Measurements from ENCODE around the gene LRRC47.
"Not testable (repeated sequence)": the region's sequence is repeated elsewhere in the genome, so short reads cannot be mapped to it uniquely, and the experiment has no call there.

Gene LRRC47

GRCh38 chr1:3753656-3754454 lies 42.4 kb downstream of the LRRC47 start:
- Histone ChIP-seq H3K4me3 (ENCODE audit: low read depth, low read length) (no peak overlapping the region), H3K9me3 (ENCODE audit: control insufficient read depth, insufficient read depth, low read depth, low read length) (no peaks in the 10 kb centered on the region), H3K27me3 (ENCODE audit: control insufficient read depth, insufficient read depth, low read length) (peaks cover 24% of the 10 kb centered on the region), H3K36me3 (ENCODE audit: control insufficient read depth, insufficient read depth, low read length) (no peaks in the 10 kb centered on the region), H3K27ac (ENCODE audit: low read depth, low read length) (no peak overlapping the region), H3K4me1 (ENCODE audit: control insufficient read depth, insufficient read depth, low read length) (no peaks in the 10 kb centered on the region), H3K9ac (ENCODE audit: low read length) (no peak overlapping the region)

GRCh38 chr1:3752400-3752945 lies 43.8 kb downstream of the LRRC47 start, which contains the start of gene CCDC27:
Gene CCDC27, plus strand, starts transcription at chr1:3752450. Its CDS starts 32 bp downstream, at chr1:3752482.
- Histone ChIP-seq H3K27ac (ENCODE audit: low read depth, low read length) (no peak within 1 kb of the TSS), H3K9ac (ENCODE audit: low read length) (no peak within 1 kb of the TSS)

GRCh38 chr1:3750741-3751140 lies 45.6 kb downstream of the LRRC47 start:
- H3K27ac ChIP-seq (ENCODE audit: low read depth, low read length): no peak overlapping the region
- no peaks in the 10 kb centered on the region for H3K9me3 ChIP-seq (ENCODE audit: control insufficient read depth, insufficient read depth, low read depth, low read length)
- no peaks in the 10 kb centered on the region for H3K36me3 ChIP-seq (ENCODE audit: control insufficient read depth, insufficient read depth, low read length)
- H3K27me3 ChIP-seq (ENCODE audit: control insufficient read depth, insufficient read depth, low read length): peaks cover 18% of the 10 kb centered on the region; the same call in 1 of the 2 replicates
- H3K4me3 ChIP-seq (ENCODE audit: low read depth, low read length): no peak overlapping the region
- H3K4me1 ChIP-seq (ENCODE audit: control insufficient read depth, insufficient read depth, low read length): peaks cover 7% of the 10 kb centered on the region
- no peak overlapping the region for H3K9ac ChIP-seq (ENCODE audit: low read length)

More at GRCh38 chr1:3752400-3752945, 43.8 kb downstream of the LRRC47 start, which contains the start of gene CCDC27:
- no peaks in the 10 kb centered on the region for H3K4me1 ChIP-seq (ENCODE audit: control insufficient read depth, insufficient read depth, low read length)
- no peak within 1 kb of the TSS for H3K4me3 ChIP-seq (ENCODE audit: low read depth, low read length)
- no peaks in the 10 kb centered on the region for H3K9me3 ChIP-seq (ENCODE audit: control insufficient read depth, insufficient read depth, low read depth, low read length)
- peaks cover 24% of the 10 kb centered on the region for H3K27me3 ChIP-seq (ENCODE audit: control insufficient read depth, insufficient read depth, low read length)
- H3K36me3 ChIP-seq (ENCODE audit: control insufficient read depth, insufficient read depth, low read length): no peaks in the 10 kb centered on the region

GRCh38 chr1:3749512-3749911 lies 46.8 kb downstream of the LRRC47 start:
- Histone ChIP-seq H3K4me3 (ENCODE audit: low read depth, low read length) (no peak overlapping the region), H3K4me1 (ENCODE audit: control insufficient read depth, insufficient read depth, low read length) (peaks cover 19% of the 10 kb centered on the region), H3K36me3 (ENCODE audit: control insufficient read depth, insufficient read depth, low read length) (peaks cover 5% of the 10 kb centered on the region; the same call in 1 of the 2 replicates), H3K9me3 (ENCODE audit: control insufficient read depth, insufficient read depth, low read depth, low read length) (no peaks in the 10 kb centered on the region), H3K27me3 (ENCODE audit: control insufficient read depth, insufficient read depth, low read length) (peaks cover 18% of the 10 kb centered on the region; the same call in 1 of the 2 replicates), H3K27ac (ENCODE audit: low read depth, low read length) (no peak overlapping the region), H3K9ac (ENCODE audit: low read length) (no peak overlapping the region)

GRCh38 chr1:3748316-3748900 lies 47.9 kb downstream of the LRRC47 start:
- H3K4me1 ChIP-seq (ENCODE audit: control insufficient read depth, insufficient read depth, low read length): peaks cover 19% of the 10 kb centered on the region
- not testable (repeated sequence) for H3K27ac ChIP-seq (ENCODE audit: low read depth, low read length)

GRCh38 chr1:3747903-3748302 lies 48.4 kb downstream of the LRRC47 start:
- no peak overlapping the region for H3K9ac ChIP-seq (ENCODE audit: low read length)
- H3K4me3 ChIP-seq (ENCODE audit: low read depth, low read length): no peak overlapping the region

More at GRCh38 chr1:3748316-3748900, 47.9 kb downstream of the LRRC47 start:
- H3K4me3 ChIP-seq (ENCODE audit: low read depth, low read length); H3K9ac ChIP-seq (ENCODE audit: low read length); H3K9me3 ChIP-seq (ENCODE audit: control insufficient read depth, insufficient read depth, low read depth, low read length); H3K36me3 ChIP-seq (ENCODE audit: control insufficient read depth, insufficient read depth, low read length): not testable (repeated sequence)
- H3K27me3 ChIP-seq (ENCODE audit: control insufficient read depth, insufficient read depth, low read length): peaks cover 18% of the 10 kb centered on the region; the same call in 1 of the 2 replicates

GRCh38 chr1:3747522-3747848 lies 48.8 kb downstream of the LRRC47 start:
- H3K27me3 ChIP-seq (ENCODE audit: control insufficient read depth, insufficient read depth, low read length): peaks cover 15% of the 10 kb centered on the region; the same call in 1 of the 2 replicates
- peaks cover 19% of the 10 kb centered on the region for H3K4me1 ChIP-seq (ENCODE audit: control insufficient read depth, insufficient read depth, low read length)
- no peak overlapping the region for H3K9ac ChIP-seq (ENCODE audit: low read length)
- H3K27ac ChIP-seq (ENCODE audit: low read depth, low read length): no peak overlapping the region
- H3K4me3 ChIP-seq (ENCODE audit: low read depth, low read length): peak overlapping the region; percentile 62; the same call in 1 of the 2 replicates
- H3K36me3 ChIP-seq (ENCODE audit: control insufficient read depth, insufficient read depth, low read length): peaks cover 13% of the 10 kb centered on the region
- no peaks in the 10 kb centered on the region for H3K9me3 ChIP-seq (ENCODE audit: control insufficient read depth, insufficient read depth, low read depth, low read length)

More at GRCh38 chr1:3747903-3748302, 48.4 kb downstream of the LRRC47 start:
- Histone ChIP-seq H3K9me3 (ENCODE audit: control insufficient read depth, insufficient read depth, low read depth, low read length) (no peaks in the 10 kb centered on the region), H3K36me3 (ENCODE audit: control insufficient read depth, insufficient read depth, low read length) (peaks cover 9% of the 10 kb centered on the region), H3K4me1 (ENCODE audit: control insufficient read depth, insufficient read depth, low read length) (peaks cover 19% of the 10 kb centered on the region), H3K27ac (ENCODE audit: low read depth, low read length) (no peak overlapping the region), H3K27me3 (ENCODE audit: control insufficient read depth, insufficient read depth, low read length) (peaks cover 18% of the 10 kb centered on the region; the same call in 1 of the 2 replicates)

- peaks cover 19% of the 10 kb centered on the region for H3K4me1 ChIP-seq (ENCODE audit: control insufficient read depth, insufficient read depth, low read length)
- H3K27ac ChIP-seq (ENCODE audit: low read depth, low read length): 0 out of 2 replicates have a peak overlapping the region, but pooled peaks have one; percentile 28
Measured at GRCh38 chr1:3746830-3747521, 49.3 kb downstream of the LRRC47 start.

GRCh38 chr1:3746389-3746829 lies 49.9 kb downstream of the LRRC47 start:
- peak overlapping the region; percentile 71 for H3K9ac ChIP-seq (ENCODE audit: low read length)
- peaks cover 13% of the 10 kb centered on the region; the same call in 1 of the 2 replicates for H3K27me3 ChIP-seq (ENCODE audit: control insufficient read depth, insufficient read depth, low read length)
- H3K9me3 ChIP-seq (ENCODE audit: control insufficient read depth, insufficient read depth, low read depth, low read length): no peaks in the 10 kb centered on the region
- H3K4me3 ChIP-seq (ENCODE audit: low read depth, low read length): peak overlapping the region; percentile 62
- H3K4me1 ChIP-seq (ENCODE audit: control insufficient read depth, insufficient read depth, low read length): peaks cover 19% of the 10 kb centered on the region
- peaks cover 24% of the 10 kb centered on the region for H3K36me3 ChIP-seq (ENCODE audit: control insufficient read depth, insufficient read depth, low read length)
- H3K27ac ChIP-seq (ENCODE audit: low read depth, low read length): 0 out of 2 replicates have a peak overlapping the region, but pooled peaks have one; percentile 28

More at GRCh38 chr1:3746830-3747521, 49.3 kb downstream of the LRRC47 start:
- Histone ChIP-seq H3K9me3 (ENCODE audit: control insufficient read depth, insufficient read depth, low read depth, low read length) (no peaks in the 10 kb centered on the region), H3K36me3 (ENCODE audit: control insufficient read depth, insufficient read depth, low read length) (peaks cover 18% of the 10 kb centered on the region), H3K9ac (ENCODE audit: low read length) (peak overlapping the region; percentile 71), H3K27me3 (ENCODE audit: control insufficient read depth, insufficient read depth, low read length) (peaks cover 13% of the 10 kb centered on the region; the same call in 1 of the 2 replicates), H3K4me3 (ENCODE audit: low read depth, low read length) (peak overlapping the region; percentile 62)

- H3K27ac ChIP-seq (ENCODE audit: low read depth, low read length): no peak overlapping the region
- peaks cover 30% of the 10 kb centered on the region for H3K36me3 ChIP-seq (ENCODE audit: control insufficient read depth, insufficient read depth, low read length)
- peak overlapping the region; percentile 62 for H3K4me3 ChIP-seq (ENCODE audit: low read depth, low read length)
- H3K4me1 ChIP-seq (ENCODE audit: control insufficient read depth, insufficient read depth, low read length): peaks cover 19% of the 10 kb centered on the region
- H3K27me3 ChIP-seq (ENCODE audit: control insufficient read depth, insufficient read depth, low read length): peaks cover 8% of the 10 kb centered on the region; the same call in 1 of the 2 replicates
- H3K9me3 ChIP-seq (ENCODE audit: control insufficient read depth, insufficient read depth, low read depth, low read length): no peaks in the 10 kb centered on the region
- peak overlapping the region; percentile 71 for H3K9ac ChIP-seq (ENCODE audit: low read length)
Measured at GRCh38 chr1:3745590-3746381, 50.5 kb downstream of the LRRC47 start.
